Measurements from ENCODE around the gene SCLY.
"Not testable (repeated sequence)": the region's sequence is repeated elsewhere in the genome, so short reads cannot be mapped to it uniquely, and the experiment has no call there.

SCLY gene

DNA sequence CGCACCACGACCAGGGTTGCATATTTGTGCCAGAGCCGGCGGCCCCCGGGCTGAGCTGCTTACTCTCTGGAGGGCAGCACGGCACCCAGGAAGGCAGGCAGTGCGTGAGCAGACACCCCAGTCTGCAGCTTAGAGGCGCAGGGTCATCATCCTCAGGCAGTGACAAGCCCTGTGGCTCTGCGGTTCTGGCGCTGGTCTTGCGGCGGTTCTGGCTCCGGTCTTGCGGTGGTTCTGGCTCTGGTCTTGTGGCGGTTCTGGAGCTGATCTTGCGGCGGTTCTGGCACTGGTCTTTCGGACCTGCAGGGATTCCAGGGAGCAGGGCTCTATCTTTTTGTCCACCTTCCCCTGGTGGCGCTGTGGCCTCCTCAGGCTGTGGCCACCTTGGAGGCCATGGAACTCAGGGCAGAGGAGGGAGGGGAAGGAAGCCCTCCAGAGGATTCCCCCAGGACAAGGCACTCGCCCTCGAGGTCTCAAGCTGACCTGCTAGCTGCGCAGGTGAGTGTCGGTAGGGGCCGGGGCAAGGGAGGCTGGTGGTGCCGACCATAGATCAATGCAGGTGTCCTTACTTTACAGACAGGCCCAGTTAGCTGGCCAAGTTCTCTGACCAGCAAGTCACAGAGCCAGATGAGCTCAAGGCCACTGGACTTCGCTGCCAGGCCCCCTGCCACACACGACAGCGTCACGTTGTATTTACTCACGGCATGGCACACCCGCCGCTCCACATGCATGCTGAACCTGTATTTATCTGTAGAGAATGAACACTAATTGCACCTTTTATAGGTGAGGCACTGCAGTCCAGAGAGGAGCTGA is 54.3 kb downstream of the SCLY start:
- FAIRE-seq, result no peak

GRCh38 chr2:238115709-238116108 is 54.9 kb downstream of the SCLY start:
- FAIRE-seq, result not testable (repeated sequence)

GRCh38 chr2:238116298-238117198 is 55.7 kb downstream of the SCLY start:
- no peak for FAIRE-seq

- no peak for FAIRE-seq
These were observed 56.7 kb downstream of the SCLY start for GRCh38 chr2:238117199-238118154.

GRCh38 chr2:238119756-238120462 is 59.1 kb downstream of the SCLY start:
- FAIRE-seq, result no peak

GRCh38 chr2:238120463-238121298 is 59.9 kb downstream of the SCLY start:
- FAIRE-seq, result no peak

DNA sequence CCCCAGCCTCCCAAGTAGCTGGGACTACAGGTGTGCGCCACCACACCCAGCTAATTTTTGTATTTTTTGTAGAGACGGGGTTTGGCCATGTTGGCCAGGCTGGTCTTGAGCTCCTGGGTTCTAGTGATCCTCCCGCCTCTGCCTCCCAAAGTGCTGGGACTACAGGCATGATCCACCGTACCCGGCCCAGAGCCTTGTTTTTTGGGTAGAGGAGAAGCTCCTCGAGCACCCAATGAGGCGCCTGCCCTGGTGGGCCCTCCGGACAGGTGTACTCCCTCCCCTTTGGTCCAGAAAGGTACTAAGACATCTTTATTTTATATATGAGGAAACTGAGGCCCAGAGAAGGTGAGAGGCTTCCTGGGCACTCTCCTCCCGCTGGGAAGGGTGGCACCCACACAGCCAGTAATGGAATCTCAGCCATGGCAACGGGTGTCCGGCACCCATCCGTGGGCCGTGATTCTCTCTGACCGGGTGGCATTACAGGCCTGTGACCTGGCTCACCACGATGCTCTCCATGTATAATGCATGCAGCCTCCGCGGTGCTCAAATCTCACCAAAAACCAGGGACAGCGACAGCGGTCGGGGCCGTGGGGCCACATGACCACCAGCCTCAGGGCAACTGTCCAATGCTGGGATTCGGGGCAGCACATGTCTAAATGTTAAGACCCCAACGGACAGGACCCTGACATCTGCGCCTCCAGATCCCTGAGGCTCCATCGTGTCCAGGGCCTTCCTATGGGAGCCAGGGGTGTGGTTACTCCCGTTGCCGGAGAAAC is 60.9 kb downstream of the SCLY start:
- no peak for FAIRE-seq

DNA sequence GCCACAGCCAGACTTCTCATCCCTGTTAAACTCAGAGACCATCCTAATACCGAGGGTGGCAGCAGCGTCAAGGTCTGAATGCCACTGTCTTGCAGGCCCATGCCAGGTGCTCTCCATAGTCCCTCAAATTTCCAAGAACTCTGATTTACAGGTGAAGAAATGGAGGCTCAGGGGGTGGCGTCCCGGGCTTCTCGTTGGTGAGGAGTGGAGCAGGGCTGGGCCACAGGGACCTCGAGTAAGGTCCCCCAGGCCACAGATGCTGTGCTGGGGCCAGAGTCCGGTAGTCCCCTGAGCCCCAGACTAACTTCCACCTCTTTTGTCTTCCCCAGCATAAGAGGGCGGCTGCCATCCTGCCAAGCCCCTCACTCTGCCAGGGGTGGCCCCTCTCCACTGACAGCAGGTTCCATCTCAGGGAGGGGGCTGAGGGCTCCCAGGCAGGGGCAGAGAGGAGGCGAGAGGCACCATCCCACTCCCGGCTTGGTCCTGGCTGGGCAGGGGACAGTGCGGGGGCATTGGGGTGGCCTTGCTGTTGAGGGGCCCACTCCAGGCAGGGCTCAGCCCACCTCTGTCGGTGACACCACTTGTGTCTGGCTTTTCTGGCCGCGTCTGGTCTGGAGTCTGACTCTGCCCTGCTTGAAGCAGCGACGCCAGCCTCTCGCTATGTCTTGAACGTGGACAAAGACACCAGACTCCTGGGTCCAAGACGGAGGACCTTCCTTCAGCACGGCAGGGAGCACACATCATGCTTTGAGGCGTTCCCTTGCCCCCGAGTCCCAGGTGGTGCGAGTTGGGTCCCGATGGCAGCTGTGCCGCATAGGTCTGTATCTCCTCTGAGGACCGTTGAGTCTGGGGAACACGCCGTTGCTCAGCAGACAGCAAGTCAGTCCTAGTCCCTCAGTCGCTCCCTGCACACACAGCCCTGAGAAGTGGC is 61.8 kb downstream of the SCLY start:
- FAIRE-seq, result no peak

DNA sequence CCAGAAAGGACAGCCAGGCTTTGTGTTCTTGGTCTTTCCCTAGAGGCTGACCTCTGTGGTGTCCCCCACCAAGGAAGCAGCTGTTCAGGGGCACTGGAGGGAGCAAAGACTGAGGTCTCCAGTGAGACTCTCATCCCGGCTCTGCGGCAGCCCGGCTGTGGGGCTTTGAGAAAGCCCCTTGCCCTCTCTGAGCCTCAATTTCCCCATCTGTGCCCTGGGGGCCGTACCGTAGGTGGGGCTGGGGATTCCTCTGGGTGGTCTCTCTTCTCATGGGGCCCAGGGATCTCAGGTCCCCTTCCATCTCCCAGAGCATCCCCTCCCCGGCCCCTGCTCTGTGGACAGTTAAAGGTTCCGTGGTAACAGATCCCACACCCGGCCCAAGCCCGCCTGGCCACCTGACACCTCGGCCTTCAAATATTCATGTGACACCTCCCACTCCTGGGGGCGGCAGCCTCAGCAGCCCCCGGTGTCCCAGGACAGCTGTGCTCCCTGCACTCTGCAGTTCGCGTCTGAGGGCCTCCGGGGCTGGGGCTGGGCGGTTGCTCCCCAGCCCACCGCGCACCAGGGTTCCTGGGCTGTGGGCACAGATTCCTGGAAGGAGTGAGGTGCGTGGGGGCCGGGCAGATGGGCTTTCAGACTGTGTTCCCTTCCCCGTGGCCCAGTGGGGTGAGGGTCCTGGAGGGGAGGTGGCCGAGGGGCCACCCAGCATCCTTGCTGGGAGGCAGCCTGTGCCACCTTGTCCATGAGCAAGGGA is 62.6 kb downstream of the SCLY start:
- FAIRE-seq, result no peak

DNA sequence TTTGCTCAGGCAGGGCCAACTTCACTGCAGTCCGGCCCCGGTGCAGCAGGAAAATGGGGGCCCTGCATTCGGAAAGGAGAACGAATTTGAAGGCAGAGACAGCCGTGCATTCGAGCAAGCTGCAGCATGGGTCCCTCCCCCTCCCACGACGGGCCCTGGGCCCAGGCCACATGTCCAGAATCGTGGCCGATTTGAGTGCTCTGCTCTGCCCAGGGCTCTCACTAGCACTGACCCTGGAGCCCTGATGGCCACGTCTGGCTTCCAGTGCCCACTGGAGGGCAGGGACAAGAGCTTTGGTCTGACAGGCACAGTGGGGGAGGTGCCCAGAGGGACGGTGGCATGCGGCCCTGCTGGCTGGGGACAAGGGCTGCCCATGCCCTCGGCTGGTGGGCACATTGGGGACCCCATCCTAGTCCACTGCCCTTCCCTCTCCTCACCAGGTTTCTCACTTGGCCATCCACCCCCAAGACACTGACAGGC is 63.2 kb downstream of the SCLY start:
- no peak for FAIRE-seq

DNA sequence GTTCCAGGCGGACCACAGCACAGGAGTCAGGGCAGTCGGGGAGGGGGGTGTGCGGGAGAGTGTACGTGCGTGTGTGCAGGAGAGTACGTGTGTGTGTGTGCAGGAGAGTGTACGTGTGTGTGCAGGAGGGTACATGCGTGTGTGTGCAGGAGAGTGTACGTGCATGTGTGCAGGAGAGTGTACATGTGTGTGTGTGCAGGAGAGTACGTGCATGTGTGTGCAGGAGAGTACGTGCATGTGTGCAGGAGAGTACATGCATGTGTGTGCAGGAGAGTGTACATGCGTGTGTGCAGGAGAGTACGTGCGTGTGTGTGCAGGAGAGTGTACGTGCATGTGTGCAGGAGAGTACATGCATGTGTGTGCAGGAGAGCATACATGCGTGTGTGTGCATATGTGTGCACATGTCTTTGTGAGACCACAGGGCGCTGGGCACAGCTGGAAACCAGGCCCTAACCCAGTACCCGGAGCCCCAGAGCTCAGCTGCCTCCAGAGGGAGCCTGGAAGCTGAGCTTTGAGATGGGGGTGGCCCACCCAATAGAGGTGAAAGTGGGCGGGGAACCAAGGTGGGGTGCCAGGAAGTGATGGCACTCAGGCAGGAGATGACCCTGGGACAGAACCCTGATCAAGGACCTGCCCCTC is 63.8 kb downstream of the SCLY start:
- FAIRE-seq, result no peak

GRCh38 chr2:238125127-238125885 is 64.5 kb downstream of the SCLY start:
- FAIRE-seq, result no peak

- no peak for FAIRE-seq
These were observed 65.5 kb downstream of the SCLY start for GRCh38 chr2:238126338-238126737.

GRCh38 chr2:238126775-238127164 is 66.0 kb downstream of the SCLY start:
- FAIRE-seq, result no peak

- no peak for FAIRE-seq
These were observed 66.6 kb downstream of the SCLY start for GRCh38 chr2:238127165-238128060.

DNA sequence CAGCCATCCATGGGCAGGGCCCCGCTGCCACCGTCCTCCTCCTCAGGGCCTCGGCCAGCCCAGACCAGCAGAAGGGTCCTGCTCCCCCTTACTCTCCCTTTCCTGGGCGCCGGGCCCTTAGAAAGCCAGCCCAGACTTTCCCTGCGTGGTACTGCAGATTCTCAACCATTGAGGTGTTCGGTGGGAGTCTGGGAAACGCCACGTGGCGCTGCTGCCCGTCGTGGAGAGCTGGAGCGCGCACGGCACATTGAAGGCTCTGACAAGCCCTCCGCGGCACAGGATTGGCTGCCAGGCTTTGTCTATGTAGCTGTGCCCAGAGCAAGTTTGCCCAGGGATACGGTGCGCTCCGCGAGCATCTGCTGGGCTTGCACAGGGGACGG is 67.2 kb downstream of the SCLY start:
- no peak for FAIRE-seq

All from A204.1 (cell line).